HTERT RPE-1 (cell line): ENCODE results near the gene GP1BA.

ENCODE experiments used
- in situ Hi-C: fragments of 300-500 bp; cut with MboI; formaldehyde crosslinking; loops from 4 replicates; pipeline ENCODE4 v1.14.3; 2020; ENCODE audit warnings: low sequenced_read_pairs

Gene GP1BA

DNA sequence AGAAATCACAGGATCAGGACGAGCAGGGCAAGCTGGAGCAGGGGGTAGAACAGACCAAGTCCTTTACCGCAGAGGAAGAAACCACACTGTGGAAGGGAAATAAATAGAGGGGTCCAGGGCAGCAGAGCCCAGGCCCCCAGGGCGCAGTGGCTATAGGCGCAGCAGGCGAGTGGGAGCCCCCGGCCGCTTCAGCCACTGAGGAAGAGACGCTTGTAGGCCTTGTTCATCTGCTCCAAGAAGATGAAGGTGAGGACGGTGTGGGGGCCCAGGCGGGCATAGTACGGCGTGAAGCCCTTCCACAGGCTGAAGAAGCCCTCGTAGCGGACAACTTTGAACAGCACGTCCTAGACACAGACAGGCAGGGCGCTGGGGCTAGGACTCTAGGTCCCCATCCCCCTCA lies 5.5 kb downstream of the GP1BA start:
- in situ Hi-C loops: no loop called here

DNA sequence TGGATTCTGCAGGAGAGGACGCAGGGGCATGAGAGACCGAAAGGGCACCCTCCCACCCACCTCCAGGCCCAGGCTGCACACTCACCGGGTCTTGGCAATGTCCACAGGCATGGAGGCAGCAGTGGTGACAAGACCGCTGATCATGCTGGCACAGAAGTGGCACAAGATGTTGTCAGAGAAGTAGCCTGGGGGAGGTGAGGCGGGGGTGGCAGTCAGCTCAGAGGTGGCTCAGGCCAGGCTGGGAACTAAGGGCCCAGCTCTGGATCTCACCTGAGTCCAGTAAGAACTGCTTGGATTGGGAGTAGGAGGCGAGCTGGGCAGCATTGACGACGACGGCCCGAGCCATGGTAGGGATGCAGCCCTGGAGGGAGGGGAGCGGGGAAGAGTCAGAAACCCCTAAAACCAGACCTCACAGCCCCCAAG lies 6.0 kb downstream of the GP1BA start:
- in situ Hi-C loops: no loop called here

DNA sequence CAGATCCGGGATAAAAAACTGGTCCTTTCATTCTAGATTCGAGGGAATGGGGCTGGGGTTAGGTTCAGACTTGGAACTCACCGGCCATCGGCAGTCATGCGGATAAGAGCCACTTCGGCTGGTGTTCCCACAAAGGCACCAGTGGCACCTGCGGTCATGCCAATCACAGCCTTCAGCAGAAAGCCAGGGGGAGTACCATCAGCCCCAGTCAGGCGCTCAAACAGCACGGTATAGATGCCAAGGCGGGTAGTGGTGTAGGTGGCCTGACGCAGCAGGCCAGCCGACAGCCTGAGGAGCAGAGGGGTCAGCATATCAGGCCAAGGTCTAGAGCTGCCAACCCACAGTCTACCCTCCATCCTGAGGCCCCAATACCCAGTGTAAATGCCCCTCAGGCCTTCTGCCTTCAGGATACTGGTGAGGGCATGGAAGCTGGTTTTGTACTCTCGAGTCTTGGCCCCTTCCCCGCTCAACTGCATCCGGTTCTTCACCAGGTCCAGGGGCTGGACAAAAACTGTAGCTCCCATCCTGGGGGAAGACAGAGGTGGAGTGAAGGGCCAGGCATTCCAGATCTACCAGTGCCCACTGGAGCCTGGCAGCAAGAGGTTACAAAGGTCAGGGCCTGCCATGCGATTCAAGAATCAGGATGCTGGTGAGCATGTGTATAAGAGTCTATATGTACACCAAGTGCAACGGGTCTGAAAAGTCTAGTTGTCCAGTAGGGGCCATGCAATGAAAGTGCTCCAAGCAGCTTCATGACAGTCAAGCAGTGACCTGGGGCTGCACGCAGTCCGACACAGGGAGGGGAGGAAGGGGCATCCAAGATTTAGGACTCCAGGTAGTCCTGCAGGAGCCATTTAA lies 6.8 kb downstream of the GP1BA start:
- in situ Hi-C loops: no loop called here

DNA sequence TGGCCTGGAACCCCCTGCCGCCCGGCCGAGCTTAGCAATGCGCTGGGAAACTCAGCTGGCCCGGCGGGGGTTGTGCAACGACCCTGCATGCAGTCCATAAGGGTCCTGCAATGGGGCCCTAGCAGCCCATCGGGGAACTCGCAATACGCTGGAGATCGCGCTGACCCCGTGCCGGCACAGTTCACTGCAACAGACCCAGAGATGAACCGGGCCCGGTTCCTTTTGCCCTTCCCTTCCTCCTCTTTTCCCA lies 7.4 kb downstream of the GP1BA start:
- in situ Hi-C loops: no loop called here

DNA sequence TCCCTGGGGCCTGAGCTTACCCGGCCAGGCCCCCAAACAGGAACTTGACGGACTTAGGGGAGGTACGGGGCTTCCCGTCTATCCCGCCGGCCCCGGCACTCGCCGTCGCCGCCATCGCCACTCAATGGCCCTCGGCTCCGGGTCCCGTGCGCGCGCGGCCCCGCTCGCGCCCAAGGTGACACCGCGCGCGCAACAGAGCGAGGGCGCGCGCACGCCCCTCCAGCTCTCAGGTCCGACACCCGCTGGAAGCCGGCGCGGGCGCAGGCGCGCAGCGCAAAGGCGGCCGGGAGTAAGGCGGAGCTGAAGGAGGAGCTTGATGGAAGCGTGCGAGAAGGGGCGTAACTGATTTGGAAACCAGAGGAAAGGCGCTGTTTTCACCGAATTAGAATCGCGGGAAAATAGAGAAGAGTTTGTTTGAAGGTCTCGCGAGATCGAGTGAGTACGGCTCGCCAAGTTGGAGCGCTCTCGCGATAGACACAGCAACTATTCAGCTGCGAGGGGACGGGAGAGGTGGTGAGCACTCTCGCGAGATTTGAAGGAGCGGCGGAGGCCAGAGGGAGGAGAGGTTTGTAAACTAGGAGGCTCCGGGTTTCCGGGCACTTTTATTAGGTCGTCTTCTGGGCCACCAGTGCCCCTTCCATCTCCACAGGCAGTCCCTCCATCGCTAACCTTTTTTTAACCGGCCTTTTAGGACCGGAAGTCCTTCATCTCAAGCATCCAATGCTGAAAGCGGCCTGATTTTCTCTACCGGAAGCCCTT lies 7.9 kb downstream of the GP1BA start, which contains the start of the genes RNF167 and SLC25A11:
Gene RNF167, plus strand, starts transcription at position 473 of the 759 bp plus-strand sequence. CDS start 642 bp downstream, outside the sequence.
Gene SLC25A11, minus strand, starts transcription at position 251 of the 759 bp plus-strand sequence. Its CDS starts 136 bp downstream, at position 115.
- in situ Hi-C loops: no loop called here

DNA sequence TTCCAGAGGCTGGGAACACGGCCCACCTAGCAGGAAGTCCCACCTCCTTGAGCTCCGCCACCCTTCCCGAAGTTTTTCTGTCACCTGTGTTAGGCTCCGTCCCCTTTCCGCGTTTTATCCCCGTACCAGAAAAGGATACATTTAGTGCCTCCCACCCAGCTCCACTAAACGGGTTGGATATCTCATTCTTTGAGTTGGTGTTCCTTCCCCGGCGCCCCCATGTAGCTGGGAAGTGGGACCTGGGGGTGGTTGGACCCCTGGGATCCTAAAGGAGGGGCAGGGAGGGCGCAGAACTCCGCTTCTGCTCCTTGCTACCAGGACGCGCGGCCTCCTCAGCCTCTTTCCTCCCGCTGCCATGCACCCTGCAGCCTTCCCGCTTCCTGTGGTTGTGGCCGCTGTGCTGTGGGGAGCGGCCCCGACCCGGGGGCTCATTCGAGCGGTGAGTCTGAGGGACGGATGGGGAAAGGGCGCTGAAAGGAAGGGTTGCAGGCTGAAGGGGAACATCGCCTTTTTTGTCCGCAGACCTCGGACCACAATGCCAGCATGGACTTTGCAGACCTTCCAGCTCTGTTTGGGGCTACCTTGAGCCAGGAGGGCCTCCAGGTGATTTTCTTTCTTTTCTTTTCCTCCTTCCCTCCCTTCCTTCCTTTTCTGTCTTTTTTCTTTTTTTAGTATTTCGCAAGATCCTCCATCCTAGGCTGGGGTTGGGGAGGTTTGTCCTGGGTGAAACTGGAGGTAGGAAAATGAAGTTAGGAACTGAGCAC lies 8.7 kb downstream of the GP1BA start:
- in situ Hi-C loops: no loop called here

DNA sequence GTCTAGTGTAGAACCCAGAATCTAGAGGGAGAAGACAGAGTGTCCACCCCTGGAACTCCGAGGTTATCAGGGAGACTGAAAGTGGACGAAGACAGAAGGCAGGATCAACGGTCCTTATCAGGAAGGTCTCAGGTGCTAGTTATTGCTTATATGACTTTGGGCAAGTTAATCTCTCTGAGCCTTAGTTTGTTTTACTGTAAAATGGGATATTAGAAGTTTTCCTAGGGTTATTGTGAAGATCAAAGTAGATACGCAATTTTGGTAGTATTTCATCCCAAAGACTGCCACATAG lies 9.2 kb downstream of the GP1BA start:
- in situ Hi-C loops: no loop called here

DNA sequence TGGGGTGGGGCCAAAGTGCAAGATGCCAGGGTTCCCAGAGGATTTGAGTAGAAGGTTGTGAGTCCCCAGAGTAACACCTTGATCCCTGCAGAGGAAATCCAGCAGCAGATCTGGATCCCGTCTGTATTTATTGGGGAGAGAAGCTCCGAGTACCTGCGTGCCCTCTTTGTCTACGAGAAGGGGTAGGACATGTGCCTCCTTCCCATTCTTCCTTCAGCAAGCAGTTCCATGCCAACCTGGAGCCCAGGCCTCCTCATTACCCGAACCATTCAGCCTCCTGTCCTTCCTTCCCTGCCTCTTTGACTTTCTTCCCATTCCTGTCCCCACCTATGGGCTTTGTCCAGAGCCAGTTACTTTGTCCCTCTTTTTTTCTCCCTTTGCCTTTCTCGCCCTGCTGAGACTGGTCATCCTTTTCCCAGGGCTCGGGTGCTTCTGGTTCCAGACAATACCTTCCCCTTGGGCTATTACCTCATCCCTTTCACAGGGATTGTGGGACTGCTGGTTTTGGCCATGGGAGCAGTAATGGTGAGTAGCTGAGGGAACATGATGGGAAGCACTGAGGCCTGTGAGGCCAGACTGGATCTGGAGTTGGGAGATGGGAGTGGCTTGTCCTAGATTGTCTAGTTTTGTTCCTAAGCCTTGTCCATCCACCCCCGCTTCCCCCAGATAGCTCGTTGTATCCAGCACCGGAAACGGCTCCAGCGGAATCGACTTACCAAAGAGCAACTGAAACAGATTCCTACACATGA lies 10.9 kb downstream of the GP1BA start:
- in situ Hi-C loops: no loop called here

DNA sequence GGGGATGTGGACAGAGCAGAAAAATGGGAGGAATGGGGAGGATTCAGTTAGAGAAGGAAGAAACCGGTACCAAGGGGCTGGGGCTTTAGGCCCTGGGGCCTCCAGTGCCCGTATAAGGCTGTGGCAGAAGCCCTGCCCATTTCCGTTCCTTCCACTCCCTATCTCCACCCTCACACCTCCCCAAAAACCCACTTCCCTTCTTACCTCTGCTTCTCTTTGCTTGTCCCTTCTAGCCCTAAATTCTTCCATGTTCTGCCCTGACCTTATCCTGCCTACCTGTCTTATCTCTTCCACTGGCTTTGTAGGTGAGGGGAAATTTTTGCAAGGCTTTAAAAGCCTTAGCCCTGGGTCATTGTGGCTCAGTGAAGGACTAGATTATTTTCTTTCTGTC lies 12.1 kb downstream of the GP1BA start:
- in situ Hi-C loops: no loop called here

DNA sequence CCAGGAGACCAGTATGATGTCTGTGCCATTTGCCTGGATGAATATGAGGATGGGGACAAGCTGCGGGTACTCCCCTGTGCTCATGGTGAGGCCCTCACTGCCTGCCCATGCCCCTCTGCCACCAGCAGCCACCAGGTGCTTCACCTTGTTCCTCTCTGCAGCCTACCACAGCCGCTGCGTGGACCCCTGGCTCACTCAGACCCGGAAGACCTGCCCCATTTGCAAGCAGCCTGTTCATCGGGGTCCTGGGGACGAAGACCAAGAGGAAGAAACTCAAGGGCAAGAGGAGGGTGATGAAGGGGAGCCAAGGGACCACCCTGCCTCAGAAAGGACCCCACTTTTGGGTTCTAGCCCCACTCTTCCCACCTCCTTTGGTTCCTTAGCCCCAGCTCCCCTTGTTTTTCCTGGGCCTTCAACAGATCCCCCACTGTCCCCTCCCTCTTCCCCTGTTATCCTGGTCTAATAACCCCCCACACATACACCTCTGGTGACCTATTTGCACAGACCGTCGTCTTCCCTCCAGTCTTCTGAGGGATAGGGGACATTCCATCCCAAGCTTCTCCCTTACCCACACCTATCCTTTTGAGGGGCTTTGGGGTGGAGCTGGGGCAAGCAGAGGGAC lies 12.6 kb downstream of the GP1BA start:
- in situ Hi-C loops: no loop called here

DNA sequence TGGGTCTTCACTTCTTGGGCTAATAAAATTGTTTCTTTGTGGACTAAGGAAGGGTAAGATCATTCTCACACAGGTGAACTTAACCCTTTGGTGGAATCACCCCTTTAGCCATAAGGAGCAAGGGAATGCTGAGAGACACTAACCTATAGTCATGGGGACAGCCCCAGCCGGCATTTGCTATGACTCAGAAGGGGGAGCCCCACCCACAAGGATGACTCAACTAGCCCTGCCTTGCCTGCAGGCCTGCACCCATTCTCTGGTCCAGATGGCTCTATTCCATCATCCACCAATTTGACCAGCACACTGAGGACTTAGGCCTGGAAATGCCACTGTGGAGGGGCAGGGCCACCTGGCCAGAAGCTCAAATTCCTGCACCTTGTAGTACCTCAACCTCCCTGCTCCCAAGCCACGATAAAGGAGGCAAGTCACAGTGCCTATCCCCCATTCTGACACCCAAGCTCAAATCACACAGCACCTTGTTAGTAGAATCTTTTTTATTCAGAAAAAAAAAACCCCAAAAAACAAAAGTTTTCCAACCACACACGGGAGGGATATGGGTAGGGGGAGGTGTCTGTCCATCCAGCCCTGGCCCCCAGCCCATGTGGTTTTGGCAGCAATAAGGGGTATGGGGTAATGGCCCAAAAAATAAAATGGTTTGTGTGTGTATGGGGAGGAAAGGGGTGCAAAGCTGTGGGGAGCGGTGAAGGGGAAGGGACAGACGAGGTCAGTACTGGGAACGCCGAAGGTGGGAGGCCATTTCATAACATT lies 13.3 kb downstream of the GP1BA start:
- in situ Hi-C loops: no loop called here

DNA sequence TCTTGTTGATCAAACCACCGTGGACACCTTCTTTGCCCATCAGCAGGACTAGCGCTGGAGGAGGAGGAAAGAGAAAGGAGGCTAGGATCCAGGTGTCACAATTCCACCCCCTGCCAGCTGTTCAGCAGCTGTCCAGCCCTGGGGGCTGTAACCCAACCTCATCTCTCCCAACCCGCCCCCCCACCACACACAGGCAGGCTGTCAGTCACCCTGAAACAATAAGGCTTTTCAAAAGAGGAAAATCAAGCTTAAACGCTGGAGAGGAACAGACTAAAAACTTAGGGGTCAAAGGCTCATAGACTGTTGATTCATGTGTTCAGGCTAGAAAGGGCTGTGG lies 13.8 kb downstream of the GP1BA start:
- in situ Hi-C loops: no loop called here

DNA sequence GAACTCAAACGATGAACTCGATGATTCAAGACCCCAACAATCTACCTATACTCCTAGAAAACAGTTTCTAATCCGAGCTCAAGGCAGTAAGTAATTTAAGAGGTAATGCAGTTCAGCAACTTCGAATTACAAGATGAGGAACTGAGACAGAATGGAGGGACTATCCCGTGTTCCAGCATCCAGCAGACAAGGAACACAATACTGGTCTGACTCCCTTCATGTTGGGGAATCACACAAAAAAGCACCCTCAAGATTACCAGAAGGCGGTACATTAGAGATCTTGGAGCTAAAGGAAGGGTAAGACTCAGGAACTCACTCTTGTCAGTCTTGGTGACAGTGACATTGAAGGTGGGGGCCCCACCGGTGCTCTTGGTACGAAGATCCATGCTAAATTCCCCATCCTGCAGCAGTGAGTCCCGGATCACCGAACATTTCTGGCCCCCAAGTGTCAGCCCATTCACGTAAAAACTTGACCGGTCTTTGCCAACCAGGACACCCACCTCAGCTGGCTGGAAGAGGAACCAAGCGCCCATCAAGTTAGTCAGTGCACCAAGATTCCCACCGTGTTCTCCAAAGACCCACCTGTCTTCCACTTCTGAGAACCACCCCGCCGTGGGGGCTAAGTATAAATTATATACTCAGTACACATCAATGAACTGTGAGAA lies 14.4 kb downstream of the GP1BA start:
- in situ Hi-C loops: no loop called here

DNA sequence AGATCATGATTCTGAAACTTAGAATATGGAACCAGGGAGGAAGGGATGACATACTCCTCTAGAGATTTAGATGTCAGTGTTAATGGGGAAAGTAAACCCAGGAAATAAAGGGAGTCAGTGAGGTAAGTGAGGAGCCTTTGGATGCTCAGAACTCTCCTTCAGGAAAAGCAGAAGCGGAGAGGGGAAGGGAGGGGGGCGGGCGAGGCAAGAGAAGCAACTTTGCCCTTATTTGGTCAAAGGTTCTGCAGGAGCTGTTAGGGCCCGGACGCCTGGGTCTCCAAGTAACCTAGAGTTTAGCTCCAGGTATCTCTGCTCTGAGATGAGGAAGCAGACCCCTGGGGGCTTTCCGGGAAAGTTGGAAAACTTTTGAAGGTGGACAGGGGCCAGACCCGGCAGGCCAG lies 14.9 kb downstream of the GP1BA start:
- in situ Hi-C loops: no loop called here

DNA sequence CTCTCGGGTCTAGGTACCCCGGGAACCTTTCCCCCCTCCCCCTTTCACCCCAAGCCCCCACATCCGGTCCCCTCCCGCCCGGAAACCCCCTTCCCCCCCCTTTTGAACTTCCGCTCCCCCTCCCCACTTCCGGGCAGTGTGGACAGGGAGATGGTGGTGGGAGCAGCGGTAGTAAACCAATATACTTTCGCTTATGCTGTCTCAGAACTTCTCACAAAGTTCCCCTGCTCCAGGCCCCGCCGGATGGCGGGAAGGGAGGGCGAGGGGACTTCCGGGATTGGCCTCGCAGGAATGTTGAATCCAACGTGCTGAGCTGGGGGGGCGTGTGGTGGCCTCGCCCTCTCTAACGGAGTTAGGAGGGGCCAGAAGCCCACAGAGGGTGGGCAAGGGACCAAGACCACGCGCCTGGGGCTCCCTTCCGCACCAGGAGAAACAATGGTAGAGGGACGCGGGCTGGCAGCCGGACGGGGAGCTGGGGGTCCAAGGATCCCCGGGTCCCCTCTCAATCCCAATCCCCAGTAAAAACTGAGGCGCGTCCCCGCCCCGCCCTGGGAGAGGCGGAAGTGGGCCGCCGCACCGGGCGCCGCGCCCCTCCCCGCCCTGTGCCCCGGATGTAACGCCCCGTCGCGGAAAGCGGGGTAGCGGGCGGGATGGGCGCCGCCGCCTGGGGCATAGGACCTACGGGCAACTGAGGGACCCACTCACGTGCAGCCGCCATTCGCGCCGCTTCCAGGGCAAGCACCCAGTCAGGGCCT lies 15.5 kb downstream of the GP1BA start:
- in situ Hi-C loops: no loop called here

DNA sequence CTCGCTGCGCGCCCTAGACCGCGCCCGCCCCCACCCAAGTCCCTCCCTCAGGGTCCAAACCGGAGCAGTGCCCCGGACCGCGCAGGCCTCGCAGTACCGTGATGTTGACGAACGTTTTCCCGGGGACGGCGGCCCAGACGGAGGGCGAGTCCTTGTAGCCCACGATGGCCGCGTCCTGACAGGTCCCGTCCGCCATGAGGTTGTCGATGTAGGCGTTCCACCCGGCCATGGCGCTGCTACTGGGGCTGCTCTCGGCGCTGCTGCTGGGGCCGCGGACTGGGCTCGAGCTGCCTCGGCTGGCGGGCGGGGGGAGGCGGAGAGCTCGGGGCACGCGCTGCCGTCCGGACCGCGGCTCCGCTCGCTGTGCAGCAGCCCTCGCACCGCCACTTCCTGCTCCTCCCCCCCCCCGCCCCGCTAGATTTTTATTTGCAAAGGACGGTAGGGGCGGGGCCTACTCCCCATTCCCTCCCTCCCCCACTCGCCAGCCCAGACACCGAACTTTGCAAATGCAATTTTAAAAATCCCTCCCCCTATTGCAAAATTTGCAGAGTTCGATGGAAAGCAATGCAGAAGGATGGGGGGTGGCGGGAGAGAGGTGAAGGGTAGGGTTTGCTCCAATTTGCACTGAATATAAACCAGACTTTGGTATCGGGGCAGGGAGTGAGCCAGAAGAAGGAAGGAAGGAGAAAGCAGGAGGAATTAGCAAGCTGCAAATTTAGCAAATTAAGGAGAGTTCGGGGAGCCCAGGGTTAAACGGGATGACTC lies 16.3 kb downstream of the GP1BA start, which contains the start of gene PFN1:
Gene PFN1, minus strand, starts transcription at position 365 of the 765 bp plus-strand sequence. Its CDS starts 136 bp downstream, at position 229.
- in situ Hi-C loops: no loop called here

DNA sequence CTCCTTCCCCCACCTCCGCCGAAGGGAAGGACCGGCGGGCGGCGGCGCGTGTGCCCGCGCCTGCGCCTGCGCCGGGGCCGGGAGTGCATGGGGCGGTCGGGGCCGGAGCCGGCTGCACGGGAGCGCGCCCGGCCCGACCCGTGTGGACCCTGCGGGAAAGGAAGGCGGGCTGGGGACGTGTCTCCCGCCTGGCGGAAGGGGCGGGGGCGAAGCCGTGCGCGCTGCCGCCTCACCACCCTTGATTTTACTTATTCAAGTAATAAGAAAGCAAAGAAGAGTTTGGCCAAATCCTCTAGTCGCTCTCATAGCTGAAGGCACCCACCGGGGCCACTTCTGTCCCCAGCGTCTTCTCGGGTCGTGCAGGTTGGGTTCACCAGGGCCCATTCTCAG lies 16.8 kb downstream of the GP1BA start:
- in situ Hi-C loops: no loop called here
